ENCODE data around the gene MAP2K1.
"Not testable (repeated sequence)": the region's sequence is repeated elsewhere in the genome, so short reads cannot be mapped to it uniquely, and the experiment has no call there.

Gene MAP2K1

DNA sequence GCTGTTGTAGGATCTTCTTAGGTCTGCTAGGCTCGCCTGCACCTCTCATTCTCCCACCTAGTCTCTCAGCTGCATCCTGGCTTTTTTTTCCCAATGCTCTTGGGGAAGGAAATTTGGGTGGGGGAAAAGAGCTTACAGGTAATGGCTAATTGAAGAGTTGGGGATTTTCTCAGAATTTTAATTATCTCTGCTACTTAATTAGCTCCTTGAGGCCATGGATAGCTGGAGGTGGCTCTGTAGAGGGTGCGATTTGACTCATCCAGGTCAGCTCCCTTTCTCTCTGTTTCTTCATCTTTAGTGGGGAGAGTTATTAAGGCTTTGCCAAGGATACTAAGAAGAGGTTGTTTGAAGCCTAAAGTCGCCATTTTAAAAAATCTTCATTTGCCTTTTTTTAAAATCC is 88.3 kb downstream of the MAP2K1 start:
- DNase-seq (ENCODE audit: low read depth, low spot score): no peak

DNA sequence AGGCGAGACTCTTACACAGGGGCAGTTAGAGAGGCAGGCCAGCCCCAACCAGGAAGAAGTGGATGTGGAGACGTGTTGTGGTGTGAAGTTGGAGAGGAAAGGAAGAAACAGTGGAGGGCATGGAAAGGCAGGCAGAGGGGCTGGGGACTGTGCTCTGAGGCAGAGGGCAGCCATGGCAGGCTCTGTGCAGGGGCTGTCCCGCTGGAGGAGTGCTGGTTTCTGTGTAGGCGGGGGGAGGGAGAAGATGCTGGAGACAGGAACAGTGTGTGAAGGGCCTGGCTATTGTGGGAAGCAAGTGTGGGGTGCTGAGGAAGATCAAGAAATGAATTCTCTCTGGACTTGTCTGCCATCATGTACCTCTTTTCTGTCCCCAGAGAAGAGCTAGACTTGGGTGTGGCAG is 89.8 kb downstream of the MAP2K1 start:
- no peak for DNase-seq (ENCODE audit: low read depth, low spot score)

- no peak for DNase-seq (ENCODE audit: low read depth, low spot score)
Observed at GRCh38 chr15:66477011-66477410, 90.3 kb downstream of the MAP2K1 start.

DNA sequence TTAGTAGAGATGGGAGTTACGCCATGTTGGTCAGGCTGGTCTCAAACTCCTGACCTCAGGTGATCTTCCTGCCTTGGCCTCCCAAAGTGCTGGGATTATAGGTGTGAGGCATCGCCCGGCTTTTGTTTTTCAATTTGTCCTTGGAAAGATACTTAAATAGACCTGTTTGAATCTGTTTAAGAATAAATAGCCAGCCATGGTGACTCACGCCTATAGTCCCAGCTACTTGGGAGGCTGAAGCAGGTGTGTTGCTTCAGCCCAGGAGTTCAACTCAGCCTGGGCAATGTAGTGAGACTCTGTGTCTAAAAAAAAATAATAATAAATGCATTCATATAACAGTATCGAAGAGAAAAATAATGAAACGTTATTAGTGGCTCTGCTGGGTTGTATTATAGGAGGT is 93.6 kb downstream of the MAP2K1 start:
- DNase-seq (ENCODE audit: low read depth, low spot score): no peak

DNA sequence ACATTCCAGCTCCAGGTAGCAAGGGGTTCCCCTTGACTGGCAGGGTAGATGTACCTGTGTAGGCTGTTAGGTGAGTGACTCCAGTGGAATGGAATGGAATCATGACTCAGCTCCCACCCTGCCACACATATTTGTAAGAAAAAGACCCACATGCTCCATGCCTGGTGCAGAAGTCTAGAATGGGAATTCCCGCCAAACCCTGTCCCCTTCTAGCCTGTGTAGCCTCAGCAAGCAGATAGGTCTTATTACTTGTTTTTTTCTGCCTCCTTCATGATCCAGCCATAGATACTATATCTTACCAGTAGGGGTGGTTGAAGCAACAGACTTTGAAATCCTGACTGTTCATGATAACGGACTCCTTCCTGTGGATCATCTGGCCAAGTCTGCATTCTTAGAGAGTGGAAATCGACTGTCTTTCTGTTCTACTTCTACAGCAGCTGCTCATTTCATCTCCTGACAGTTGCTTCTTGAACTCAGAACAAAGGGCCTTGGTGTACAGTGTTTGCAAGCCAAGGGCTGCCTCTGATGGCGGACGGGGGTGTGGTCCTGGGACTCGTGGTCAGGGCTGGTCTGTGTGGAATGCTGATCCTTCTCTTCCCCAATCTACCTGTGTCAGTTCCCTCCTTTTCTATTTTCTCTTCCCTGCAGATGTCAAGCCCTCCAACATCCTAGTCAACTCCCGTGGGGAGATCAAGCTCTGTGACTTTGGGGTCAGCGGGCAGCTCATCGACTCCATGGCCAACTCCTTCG is 94.6 kb downstream of the MAP2K1 start:
- no peak for DNase-seq (ENCODE audit: low read depth, low spot score)

DNA sequence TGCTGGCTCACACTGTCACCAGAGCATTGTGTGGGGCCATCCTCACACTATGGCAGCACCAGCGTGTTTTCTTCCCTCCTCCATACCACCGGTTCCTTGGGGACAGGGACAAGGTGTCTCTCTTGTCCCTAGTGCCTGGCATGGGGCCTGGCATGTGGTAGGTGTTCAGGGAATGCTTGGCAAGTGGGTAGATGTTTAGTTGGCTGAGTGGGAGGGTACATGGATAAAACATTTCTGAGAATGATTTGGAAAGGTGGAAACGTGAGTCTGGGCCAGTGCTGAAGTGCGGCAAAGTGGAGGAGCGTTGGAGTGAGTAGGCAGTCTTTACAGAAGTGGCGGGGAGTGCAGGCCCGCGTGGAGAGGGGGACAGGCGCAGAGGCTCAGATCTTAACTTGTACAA is 95.8 kb downstream of the MAP2K1 start:
- DNase-seq (ENCODE audit: low read depth, low spot score): no peak

GRCh38 chr15:66483131-66483566 is 96.4 kb downstream of the MAP2K1 start:
- no peak for DNase-seq (ENCODE audit: low read depth, low spot score)

DNA sequence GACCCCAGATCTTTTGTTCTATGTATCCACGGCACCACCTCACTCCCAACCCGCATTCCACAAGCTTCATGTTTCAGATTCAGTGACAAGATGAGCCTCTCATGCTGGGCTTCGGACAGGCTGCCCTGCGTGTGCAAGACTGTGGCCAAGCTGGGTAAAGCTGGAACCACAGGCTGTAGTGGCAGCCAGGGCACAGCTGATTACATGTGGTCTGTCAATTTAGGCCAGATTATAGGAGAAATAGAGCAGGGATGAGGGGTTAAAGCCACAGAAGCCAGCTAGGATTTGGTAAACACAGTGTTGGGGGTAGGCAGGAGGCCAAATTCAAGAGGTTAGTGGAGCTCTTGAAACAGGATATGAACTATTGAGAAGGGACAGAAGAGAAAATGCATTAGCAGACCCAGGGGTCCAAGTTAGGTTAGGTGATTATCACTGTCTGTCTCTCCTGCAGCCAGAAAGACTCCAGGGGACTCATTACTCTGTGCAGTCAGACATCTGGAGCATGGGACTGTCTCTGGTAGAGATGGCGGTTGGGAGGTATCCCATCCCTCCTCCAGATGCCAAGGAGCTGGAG is 97.9 kb downstream of the MAP2K1 start:
- no peak for DNase-seq (ENCODE audit: low read depth, low spot score)

DNA sequence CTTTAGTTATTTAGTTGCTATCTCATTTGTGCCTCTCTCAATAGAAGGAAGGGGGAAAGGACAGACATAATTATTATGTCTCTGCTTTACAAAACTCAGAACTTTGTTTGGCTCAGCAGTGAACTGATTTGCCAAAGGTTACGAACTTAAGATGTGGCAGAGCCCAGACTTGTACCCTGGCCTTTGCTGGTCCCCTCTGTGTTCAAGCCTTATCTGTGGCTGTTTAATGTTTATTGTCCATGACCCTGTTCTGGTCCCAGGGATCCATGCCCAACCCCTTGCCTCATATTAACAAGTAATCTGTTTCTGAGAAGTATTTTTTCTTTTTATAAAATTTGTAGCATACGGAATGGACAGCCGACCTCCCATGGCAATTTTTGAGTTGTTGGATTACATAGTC is 100.2 kb downstream of the MAP2K1 start:
- no peak for DNase-seq (ENCODE audit: low read depth, low spot score)

GRCh38 chr15:66488525-66488924 is 101.8 kb downstream of the MAP2K1 start:
- DNase-seq (ENCODE audit: low read depth, low spot score): no peak

DNA sequence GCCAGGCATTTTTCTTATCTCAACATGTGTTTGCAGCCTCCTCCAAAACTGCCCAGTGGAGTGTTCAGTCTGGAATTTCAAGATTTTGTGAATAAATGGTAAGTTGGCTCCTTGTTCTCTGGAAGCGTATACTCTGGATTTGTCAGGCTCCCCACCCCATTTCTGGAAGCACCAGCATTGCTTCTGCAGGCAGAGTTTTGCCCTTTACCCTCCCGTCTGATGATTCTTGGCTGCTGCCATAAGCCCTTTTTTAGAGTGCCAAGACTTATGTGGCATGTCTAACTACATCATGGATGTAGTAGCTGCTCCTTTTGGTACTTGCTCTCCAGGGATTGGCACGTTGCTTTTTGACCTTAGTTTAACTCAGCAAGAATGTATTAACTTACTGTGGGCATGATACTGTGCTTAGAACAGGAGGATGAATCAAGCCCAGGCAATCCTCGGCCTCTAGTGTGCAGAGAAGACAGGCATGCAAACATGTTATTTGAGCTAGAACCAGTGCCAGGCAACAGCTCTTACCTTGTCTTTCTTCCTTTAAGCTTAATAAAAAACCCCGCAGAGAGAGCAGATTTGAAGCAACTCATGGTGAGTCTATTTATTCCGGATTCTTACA is 102.6 kb downstream of the MAP2K1 start:
- DNase-seq (ENCODE audit: low read depth, low spot score): no peak

- no peak for DNase-seq (ENCODE audit: low read depth, low spot score)
Observed at GRCh38 chr15:66491846-66492245, 105.1 kb downstream of the MAP2K1 start.

GRCh38 chr15:66494262-66494661 is 107.5 kb downstream of the MAP2K1 start:
- DNase-seq (ENCODE audit: low read depth, low spot score): no peak

- DNase-seq (ENCODE audit: low read depth, low spot score): no peak
Observed at GRCh38 chr15:66496951-66497501, 110.3 kb downstream of the MAP2K1 start.

DNA sequence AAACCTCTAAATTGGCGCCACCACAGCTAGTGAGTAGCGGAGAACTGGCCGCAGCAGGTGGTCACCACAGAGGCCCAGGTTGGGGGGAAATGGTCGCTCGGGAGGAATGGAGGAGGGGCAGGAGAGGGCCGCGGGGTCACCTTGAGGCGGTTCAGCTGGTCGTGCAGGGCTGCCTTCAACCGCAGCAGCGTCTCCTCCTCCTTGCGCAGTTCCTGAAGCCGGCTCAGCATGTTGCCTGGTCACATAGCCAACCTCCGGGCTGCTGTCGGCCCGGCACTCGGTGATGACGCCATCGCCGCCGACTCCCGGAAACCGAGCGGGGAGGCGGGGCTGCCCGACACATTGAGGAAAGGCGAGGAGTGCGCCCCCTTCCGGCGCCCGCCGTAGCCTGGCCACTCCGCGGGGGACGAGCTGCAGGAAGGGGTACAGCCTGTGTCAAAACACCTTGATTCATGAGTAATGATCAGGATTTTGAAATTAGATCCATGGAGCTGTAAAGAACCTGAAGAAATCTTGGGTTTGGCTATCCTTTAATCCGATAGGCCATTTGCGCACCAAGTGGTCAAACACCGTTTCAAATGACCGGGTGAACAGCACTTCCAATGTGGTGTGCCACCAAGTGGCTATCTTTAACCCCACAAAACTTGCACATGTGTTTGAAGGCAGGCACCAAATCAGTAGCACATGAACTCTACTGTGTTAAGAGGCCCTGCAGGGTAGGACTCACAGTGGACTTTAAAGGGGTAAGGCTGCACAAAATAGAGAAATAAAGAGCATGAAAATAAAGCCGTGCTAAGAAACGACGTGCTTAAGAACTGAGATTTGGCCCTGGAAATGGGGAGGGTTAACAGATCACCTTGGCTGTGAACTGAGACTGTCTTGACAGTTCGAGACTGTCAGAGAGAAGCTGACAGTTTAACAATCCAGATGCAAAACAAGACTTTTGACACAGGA is 111.1 kb downstream of the MAP2K1 start, which contains the start of gene SNAPC5:
SNAPC5 (minus strand) TSS at position 261 of the 954 bp plus-strand sequence; CDS start at position 230, 31 bp downstream.
- peak; percentile 90 for DNase-seq (ENCODE audit: low read depth, low spot score)

- DNase-seq (ENCODE audit: low read depth, low spot score): no peak
Observed at GRCh38 chr15:66498501-66499386, 112.0 kb downstream of the MAP2K1 start.

DNA sequence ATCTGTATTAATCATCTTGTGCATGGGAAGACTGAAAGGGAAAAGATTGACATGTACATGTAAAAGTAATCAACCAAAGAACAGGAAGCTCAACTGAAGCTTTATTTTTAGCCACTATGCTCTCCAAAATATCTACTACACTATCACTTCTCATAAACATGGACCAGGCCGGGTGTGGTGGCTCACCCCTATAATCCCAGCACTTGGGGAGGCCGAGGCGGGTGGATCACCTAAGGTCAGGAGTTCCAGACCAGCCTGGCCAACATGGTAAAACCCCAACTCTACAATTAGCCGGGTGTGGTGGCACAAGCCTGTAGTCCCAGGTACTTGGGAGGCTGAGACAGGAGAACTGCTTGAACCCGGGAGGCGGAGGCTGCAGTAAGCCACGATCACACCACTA is 113.6 kb downstream of the MAP2K1 start:
- not testable (repeated sequence) for DNase-seq (ENCODE audit: low read depth, low spot score)

- DNase-seq (ENCODE audit: low read depth, low spot score): no peak
Observed at GRCh38 chr15:66502491-66502890, 115.8 kb downstream of the MAP2K1 start.

- DNase-seq (ENCODE audit: low read depth, low spot score): not testable (repeated sequence)
Observed at GRCh38 chr15:66503041-66503648, 116.4 kb downstream of the MAP2K1 start.
